HS-27A (cell line): ENCODE measurements around the gene KRT6B.
"Not testable (repeated sequence)": the region's sequence is repeated elsewhere in the genome, so short reads cannot be mapped to it uniquely, and the experiment has no call there.

ENCODE experiments used
- DNase-seq: peaks from one replicate; pipeline ENCODE4 v3.0.0-alpha.2; 2012; ENCODE audit warnings: low read depth, missing footprints

The KRT6B gene

DNA sequence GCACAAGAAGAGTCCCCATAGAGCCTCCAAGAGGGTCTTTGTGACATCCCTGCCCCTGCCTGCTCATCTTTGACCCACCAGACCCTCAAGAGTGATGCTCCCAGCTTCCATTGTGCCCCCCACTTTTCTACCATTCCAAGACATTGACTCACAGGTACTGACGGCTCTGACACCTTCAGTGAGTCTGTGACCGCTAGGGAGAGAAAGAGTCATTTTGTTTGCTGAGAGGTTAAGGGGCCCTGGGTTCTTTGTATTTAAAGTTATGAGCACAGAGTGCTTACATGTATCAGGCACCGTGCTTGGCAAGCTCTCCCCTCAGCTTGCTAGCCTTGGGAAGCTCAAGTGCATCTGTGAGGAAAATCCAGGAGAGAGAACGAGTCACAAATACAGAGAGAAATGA is 38.7 kb downstream of the KRT6B start:
- no peak for DNase-seq

DNA sequence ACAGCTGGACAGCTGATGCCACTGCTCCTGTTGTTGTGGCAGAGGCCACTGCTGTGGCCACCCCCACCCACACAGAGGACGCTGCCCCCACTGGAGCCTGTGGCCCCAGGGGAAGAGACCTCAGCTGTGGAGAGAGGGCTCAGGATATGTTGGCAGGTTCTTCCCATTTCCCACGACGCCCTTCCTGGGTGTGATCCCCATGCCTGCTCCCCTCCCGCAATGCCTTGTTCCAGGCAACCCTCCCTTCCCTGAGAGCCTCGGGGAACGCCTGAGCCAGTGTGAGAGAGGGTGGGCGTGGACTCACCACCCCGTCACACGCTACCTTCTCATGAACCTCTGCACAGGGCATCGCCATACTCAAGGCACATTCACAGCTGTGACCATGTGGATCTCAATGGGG is 40.1 kb downstream of the KRT6B start:
- no peak for DNase-seq

DNA sequence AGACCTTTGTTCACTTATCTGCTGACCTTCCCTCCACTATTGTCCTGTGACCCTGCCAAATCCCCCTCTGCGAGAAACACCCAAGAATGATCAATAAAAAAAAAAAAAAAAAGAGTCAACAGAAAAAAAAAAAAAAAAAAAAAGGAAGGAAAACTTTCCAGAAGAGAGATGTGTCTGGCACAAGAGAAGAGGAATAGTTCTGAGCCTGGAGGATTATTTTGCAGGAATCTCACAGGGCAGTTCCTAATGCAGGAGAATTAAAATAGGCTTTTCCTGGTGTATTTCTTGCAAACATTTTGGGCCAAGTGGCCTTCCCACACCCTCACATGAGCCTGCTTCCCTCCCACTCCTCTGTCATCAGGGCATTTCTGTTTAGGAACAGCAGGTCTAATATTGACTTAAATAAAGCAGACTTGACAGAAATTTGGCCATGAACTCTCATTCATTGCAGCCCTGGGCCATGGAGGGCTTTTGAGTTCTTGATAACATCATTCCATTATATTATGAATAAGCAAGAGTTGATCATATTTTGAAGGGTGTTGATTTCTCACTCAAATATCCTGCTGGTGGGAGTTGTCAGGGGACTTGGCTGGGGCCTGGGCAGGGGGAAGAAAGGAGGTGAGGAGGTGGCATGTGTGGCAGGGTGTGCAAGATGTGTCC is 41.2 kb downstream of the KRT6B start:
- DNase-seq = not testable (repeated sequence)

DNA sequence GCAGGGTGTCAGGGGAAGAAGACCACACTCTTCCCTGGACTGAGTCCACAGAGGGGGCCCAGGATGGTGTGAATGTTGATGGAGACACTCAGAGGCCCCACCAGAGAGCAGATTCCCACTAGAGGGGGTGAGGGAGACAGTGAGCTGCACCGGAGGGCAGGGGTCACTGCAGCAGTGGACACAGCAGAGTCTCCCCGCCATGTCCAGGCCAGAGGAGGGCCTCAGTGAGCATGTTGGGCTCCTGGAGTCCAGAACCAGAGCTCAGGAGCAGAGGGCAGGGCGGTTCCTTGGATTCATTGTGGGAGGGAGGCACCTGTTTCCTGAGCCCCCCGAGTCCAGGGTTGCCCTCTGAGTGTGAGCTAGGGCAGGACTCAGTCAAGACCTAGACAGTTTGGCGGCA is 44.0 kb downstream of the KRT6B start:
- DNase-seq = no peak

DNA sequence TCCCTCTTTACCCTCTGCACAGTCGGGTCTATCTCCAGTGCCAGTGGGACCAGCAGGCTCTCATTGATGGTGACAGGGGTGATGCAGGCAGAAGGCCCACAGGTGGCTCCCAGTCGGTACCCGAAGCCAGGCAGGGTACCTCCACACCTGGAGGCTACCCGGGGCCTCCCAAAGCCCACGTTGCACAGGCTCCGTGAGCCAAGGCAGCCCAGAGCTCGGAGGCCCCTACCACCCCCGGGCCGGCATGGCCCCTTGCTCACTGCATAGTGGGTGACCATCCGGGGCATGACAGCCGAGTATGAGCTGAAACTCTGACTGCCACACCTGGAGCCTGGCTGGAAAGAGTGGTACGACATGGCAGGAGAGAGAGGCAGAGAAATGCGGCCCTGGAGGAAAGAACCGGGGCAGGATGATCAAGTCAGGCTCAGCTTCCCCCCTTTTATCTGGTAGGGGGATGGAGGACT is 46.0 kb downstream of the KRT6B start, which contains the start of gene KRT82:
Gene KRT82, minus strand, starts transcription at position 414 of the 464 bp plus-strand sequence. Its CDS starts 58 bp downstream, at position 356.
- DNase-seq = no peak

DNA sequence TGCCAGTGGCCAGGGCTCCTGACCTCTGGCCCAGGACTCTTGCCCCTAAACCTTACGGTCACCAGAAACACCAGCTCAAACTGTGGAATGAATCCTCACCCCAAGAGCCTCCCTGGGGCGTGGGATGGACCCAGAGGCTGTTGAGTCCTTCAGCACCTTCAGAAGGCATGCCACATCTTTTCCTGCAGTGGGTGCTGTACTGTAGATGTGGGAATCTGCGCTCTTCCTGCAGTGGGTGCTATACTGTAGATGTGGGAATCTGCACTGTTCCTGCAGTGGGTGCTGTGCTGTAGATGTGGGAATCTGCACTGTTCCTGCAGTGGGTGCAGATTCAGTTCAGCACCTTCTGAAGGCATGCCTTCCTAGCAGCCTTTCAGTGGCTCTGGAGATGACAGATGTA is 47.0 kb downstream of the KRT6B start:
- DNase-seq = no peak

DNA sequence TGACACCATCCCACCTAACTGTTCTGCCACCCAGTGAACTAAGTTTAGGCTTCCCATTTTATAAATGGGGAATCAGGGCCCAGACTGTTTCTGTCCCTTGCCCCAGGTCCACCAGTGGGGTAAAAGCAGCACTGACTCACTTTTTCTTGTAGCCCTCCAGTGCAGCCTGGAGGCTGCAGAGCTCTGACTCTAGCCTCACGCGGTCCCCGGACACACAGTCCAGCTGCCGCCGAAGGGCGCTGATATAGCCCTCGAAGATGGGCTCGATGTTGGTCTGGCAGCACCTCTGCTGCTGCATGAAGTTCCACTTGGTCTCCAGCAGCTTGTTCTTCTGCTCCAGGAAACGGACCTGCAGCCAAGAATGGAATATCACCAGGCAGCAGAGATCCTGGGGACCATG is 48.4 kb downstream of the KRT6B start:
- DNase-seq = no peak

DNA sequence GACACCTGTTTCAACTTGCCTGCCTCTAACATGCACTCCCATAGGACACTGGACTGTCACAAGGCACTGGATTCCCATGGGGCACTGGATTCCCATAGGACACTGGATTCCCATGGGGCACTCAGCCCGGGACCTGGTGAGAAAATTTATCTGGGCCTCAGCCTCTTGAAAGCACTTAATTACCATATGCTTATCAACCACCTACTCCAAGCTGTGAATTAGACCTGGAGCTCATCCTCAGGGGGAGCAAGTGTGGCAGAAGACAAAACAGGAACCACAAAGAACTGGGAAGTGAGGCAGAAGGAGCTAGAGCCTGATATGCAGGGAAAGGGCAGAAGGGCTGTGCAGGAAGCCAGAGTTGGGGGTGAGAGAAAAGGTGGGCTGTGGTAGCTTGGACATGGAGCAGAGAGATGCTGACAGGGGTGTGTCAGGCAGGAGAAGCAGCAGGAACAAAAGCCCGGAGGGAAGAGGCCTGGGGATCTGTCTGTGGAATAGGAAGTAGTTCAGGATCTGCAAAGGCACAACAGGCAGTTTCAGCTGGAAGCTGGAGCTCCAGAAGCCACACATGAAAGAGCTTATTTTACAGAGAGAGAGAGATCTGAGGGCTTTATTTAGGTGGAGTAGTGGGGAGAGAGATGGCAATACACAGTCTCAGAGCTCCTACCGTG is 48.9 kb downstream of the KRT6B start:
- no peak for DNase-seq

DNA sequence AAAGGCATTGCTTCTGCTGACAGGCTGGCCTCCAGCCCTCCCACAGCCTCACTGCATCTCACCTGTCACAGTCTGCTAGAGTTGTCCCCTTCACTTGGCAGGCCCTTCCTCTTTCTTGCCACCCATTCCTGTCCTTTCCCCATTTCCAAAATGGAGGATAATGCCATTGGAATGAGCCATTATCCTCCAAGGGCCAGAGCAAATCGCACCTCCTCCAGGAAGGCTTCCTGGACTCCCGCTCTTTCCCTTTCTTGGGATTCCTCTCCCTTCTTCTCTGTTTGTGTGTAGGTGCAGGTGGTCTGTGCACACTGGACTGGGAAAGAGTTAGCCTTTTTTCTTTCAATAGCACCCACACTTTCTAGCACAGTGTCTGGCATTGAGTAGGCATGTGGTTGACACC is 49.6 kb downstream of the KRT6B start:
- no peak for DNase-seq

DNA sequence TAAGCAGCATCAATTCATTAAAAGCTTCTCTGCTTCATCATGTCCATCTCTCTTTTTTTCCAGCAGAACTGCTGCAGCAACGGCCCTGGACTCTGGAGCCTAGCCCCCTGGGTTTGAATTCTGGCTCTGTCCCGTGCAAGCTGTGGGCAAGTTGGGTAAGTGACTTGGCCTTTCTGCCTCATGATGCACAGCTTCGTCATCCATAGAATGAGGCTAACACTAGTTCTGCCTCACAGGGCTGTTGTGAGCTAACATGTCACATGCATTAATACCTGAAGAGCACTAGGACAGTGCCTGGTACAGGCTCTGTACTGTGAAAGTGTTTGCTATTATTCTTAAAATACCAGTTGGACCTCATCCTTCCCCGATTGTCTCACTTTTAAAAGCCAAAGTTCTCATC is 50.0 kb downstream of the KRT6B start:
- no peak for DNase-seq

DNA sequence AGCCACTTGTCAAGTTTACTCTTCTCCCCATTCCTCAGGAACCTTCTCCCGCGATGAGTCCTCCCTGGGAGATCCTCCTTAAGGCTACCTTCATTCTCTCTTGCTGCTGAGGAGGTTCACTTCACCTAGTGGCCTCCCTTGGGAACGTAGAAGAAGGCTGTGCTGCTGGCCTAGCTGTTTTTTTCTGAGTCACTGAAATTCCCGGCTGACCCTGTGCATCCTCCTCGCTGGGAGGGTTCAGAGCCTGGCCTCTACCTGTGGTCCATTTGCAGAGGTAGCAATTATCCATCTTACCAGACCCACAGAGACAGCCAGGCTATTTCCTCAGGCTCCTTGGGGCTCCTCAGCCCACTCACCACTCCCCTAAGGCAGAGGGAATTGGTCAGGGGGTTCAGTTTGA is 50.4 kb downstream of the KRT6B start:
- DNase-seq = no peak

DNA sequence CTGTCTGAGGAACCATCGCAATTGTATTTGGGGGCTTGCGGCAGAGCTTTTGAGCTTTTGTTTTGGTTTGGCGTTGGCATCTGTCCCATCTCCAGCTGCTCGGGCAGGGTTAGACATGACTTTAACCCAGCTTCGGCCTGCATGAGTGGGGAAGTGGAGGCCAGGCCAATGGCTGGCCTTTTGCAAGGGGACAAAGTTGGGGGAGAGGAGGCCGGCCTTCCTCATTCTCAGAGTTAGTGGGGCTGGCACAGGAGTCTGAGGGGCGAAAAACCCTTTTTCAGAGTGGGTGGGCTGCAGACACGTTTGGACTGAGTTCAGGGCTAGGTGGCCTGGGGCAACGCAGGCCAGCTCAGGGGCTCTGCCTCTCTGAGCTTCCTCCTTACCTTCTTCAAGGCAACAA is 51.0 kb downstream of the KRT6B start:
- DNase-seq = no peak

DNA sequence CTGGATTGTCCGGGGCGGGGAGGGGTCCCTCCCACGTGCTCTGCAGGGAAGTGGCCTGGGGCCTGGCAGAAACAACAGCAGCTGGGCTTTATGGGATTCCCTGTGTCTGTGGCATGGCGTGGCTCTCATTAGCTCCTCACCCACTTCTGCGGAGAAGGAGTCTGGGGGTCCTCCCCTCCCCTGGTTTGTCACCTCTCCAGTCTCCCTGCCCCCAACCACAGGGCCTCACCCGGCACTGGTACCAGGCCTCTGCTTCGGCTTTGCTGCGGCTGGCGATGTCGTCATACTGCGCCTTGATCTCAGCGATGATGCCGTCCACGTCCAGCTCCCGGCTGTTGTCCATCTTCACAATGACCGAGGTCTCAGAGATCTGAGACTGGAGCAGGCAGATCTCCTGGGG is 52.2 kb downstream of the KRT6B start:
- no peak for DNase-seq

DNA sequence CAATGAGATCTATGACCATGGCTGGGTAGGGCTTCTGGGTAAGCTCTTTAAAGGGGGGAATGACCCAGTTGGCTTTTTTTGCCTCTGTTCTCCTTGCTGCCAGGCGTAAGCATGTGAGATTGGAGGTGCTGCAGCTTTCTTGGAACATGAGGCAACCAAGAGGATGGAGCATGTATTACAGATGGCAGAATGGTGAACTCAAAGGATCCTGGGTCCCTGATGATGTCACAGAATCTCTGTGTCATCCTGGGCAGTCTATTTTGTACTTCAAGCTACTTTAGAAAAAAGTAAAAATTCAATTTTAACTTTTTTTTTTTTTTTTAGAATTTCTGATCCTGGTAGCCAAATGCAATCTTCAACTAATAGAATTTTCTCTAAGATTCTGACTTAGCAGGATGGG is 53.8 kb downstream of the KRT6B start:
- no peak for DNase-seq

DNA sequence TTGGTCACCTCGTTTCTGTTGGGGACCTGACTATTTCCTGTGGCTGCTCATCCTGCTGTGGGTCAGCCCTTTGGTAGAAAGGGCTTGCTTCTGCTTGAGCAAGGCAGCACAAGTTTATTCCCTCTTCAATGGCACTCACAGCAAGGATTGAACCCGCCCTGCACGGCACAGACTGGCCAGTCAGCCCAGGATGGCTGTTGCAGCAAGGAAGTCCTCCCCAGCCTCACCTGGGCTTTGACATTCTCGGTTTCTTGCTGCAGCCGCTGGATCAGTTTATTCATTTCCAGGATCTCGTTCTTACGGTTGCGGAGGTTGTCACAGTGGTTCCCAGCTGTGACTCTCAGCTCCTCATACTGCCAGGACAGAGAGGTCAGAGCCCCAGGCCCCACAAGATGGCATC is 55.3 kb downstream of the KRT6B start:
- no peak for DNase-seq
